GM12873 (cell line): ENCODE data around the gene HES3.

Source experiments
- CTCF ChIP-seq: IDR thresholded peaks from 2 replicates; pipeline ENCODE4 v1.5.1; 2012; ENCODE audit warnings: low read depth, mild to moderate bottlenecking, moderate library complexity, low read length, control low read depth; ENCODE audit not compliant: insufficient read depth; ENCODE audit errors: missing control alignments

The HES3 gene

GRCh38 chr1:6206520-6206855, 37.5 kb upstream of the HES3 start:
- no peak for TF ChIP-seq CTCF

- TF ChIP-seq CTCF, result no peak
These were observed 36.7 kb upstream of the HES3 start for GRCh38 chr1:6207075-6207885.

- no peak for TF ChIP-seq CTCF
These were observed 36.1 kb upstream of the HES3 start for GRCh38 chr1:6207921-6208320.

- TF ChIP-seq CTCF, result peak; percentile 69
These were observed 35.0 kb upstream of the HES3 start for GRCh38 chr1:6208723-6209660.

GRCh38 chr1:6209661-6210580, 34.1 kb upstream of the HES3 start:
- TF ChIP-seq CTCF, result peak; percentile 64

GRCh38 chr1:6210591-6211355, 33.2 kb upstream of the HES3 start:
- no peak for TF ChIP-seq CTCF
